Stimulated activated naive CD8-positive, alpha-beta T cell treated with anti-CD3 and anti-CD28 coated beads, Interleukin-15, Interleukin-2, amounts not matched to agents 100 ng/mL and 50 ng/mL, for 24 hours (primary cell): ENCODE measurements around the gene CRP.

Experiments used
- H3K27ac Mint-ChIP-seq: one replicate; pipeline ENCODE4 v1.8.0; 2021; ENCODE audit warnings: mild to moderate bottlenecking, mixed read lengths
- H3K27me3 Mint-ChIP-seq: one replicate; pipeline ENCODE4 v1.8.0; 2021; ENCODE audit warnings: mixed read lengths
- H3K36me3 Mint-ChIP-seq: one replicate; pipeline ENCODE4 v1.8.0; 2021; ENCODE audit warnings: low read depth, mixed read lengths
- H3K4me1 Mint-ChIP-seq: one replicate; pipeline ENCODE4 v1.8.0; 2021; ENCODE audit warnings: low read depth, mixed read lengths
- H3K4me3 Mint-ChIP-seq: one replicate; pipeline ENCODE4 v1.8.0; 2021; ENCODE audit warnings: mild to moderate bottlenecking, mixed read lengths
- H3K9me3 Mint-ChIP-seq: one replicate; pipeline ENCODE4 v1.8.0; 2021; ENCODE audit warnings: mixed read lengths

The CRP gene

DNA sequence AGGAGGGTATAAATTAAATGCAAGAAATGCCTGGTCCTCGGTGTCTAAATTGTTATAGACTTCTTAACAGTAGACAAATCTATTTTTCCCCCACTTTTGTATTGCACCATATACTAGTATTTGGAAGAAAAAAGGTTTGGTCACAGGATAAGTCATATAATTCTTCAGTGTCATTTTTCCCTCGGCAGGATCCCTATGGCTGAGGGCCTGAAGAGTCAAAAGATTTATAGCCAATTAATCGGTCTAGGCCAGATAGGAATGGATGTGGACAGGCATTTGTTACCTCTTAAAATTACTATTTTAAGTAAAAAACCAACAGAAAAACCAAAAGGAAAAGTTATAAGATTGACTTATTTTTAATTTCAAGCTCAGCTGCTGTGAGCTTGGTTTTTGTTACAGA is 45.6 kb downstream of the CRP start:
- no peak overlapping the region for H3K4me3 Mint-ChIP-seq
- no peak overlapping the region for H3K27ac Mint-ChIP-seq
- peaks cover 12% of the 10 kb centered on the region for H3K27me3 Mint-ChIP-seq
- no peaks in the 10 kb centered on the region for H3K36me3 Mint-ChIP-seq
- no peaks in the 10 kb centered on the region for H3K4me1 Mint-ChIP-seq
- H3K9me3 Mint-ChIP-seq, result peaks cover 4% of the 10 kb centered on the region

DNA sequence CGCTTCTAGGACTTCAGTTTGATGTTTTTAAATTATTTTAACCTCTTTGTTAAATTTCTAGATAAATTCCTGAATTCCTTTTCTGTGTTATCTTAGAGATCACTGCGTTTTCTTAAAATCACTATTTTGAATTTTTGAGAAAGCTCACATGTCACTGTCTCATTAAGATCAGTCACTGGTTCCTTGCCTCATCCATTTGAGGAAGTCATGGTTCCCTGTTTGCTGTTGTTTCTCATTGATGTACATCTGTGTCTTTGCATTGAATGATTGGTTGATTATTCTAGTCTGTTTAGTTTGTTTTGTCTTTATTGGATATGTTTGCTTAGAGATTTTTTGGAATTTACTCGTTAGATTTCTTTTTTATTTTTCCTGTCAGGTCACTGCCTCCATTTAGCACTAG is 50.1 kb downstream of the CRP start:
- no peaks in the 10 kb centered on the region for H3K4me1 Mint-ChIP-seq
- no peaks in the 10 kb centered on the region for H3K36me3 Mint-ChIP-seq
- peaks cover 3% of the 10 kb centered on the region for H3K27me3 Mint-ChIP-seq
- H3K9me3 Mint-ChIP-seq, result peaks cover 11% of the 10 kb centered on the region
- H3K27ac Mint-ChIP-seq, result no peak overlapping the region
- no peak overlapping the region for H3K4me3 Mint-ChIP-seq

GRCh38 chr1:159663552-159663951 is 50.8 kb downstream of the CRP start:
- Mint-ChIP-seq H3K36me3 (no peaks in the 10 kb centered on the region), H3K9me3 (peaks cover 11% of the 10 kb centered on the region), H3K27me3 (peaks cover 3% of the 10 kb centered on the region), H3K4me3 (no peak overlapping the region), H3K27ac (no peak overlapping the region), H3K4me1 (no peaks in the 10 kb centered on the region)
